Measurements from ENCODE around the gene GOLGA2. TPM values are rescaled to one million over a fixed set of nuclear protein-coding genes. Genes with fewer than 3 reads are reported as not detected.

GOLGA2 gene
- total RNA-seq = 35.9 and 41.3 TPM in 2 replicates

GRCh38 chr9:128275198-128276007 lies at the start of gene GOLGA2:
Gene GOLGA2 (minus strand): TSS chr9:128276007. CDS start chr9:128275976, 31 bp downstream.
- DNase-seq (ENCODE audit: low read depth) = no peak
- TF ChIP-seq CTCF (conservative IDR thresholded peaks at IDR 0.05; ENCODE audit: low read depth, low read length) = no peak
- H3K4me3 ChIP-seq (ENCODE audit: low read depth, low read length) = peak within 1 kb of the TSS; percentile 100

- H3K4me3 ChIP-seq (ENCODE audit: low read depth, low read length) = no peak overlapping the region
- no peak for DNase-seq (ENCODE audit: low read depth)
- no peak for TF ChIP-seq CTCF (conservative IDR thresholded peaks at IDR 0.05; ENCODE audit: low read depth, low read length)
Measured at GRCh38 chr9:128324401-128324800, 48.6 kb upstream of the GOLGA2 start.

- no peak for DNase-seq (ENCODE audit: low read depth)
- no peak for TF ChIP-seq CTCF (conservative IDR thresholded peaks at IDR 0.05; ENCODE audit: low read depth, low read length)
- H3K4me3 ChIP-seq (ENCODE audit: low read depth, low read length) = peak overlapping the region; percentile 100
Measured at GRCh38 chr9:128323791-128324190, 48.0 kb upstream of the GOLGA2 start.

- DNase-seq (ENCODE audit: low read depth) = no peak
- TF ChIP-seq CTCF (conservative IDR thresholded peaks at IDR 0.05; ENCODE audit: low read depth, low read length) = no peak
- H3K4me3 ChIP-seq (ENCODE audit: low read depth, low read length) = peak overlapping the region; percentile 100
Measured at GRCh38 chr9:128323212-128323730, 47.5 kb upstream of the GOLGA2 start.

GRCh38 chr9:128322404-128323211 lies 46.8 kb upstream of the GOLGA2 start, which contains the start of the genes COQ4 and TRUB2:
Gene COQ4 (plus strand): TSS chr9:128322839. CDS start chr9:128322859, 20 bp downstream.
Gene TRUB2 (minus strand): TSS chr9:128322447. CDS start chr9:128322408, 39 bp downstream.
- peak within 1 kb of the TSS; percentile 100 for H3K4me3 ChIP-seq (ENCODE audit: low read depth, low read length)
- DNase-seq (ENCODE audit: low read depth) = peak; percentile 71

More at GRCh38 chr9:128322404-128323211, 46.8 kb upstream of the GOLGA2 start, which contains the start of the genes COQ4 and TRUB2:
- TF ChIP-seq CTCF (conservative IDR thresholded peaks at IDR 0.05; ENCODE audit: low read depth, low read length) = no peak

Measured in epithelial cell of proximal tubule (primary cell).